BJ (cell line): ENCODE measurements around the gene SETSIP. TPM values are rescaled to one million over a fixed set of nuclear protein-coding genes. Genes with fewer than 3 reads are reported as not detected.
A peak's percentile ranks its signal among the peaks of the same experiment; 100 is the strongest.

Experiments used
- CTCF ChIA-PET: fragments of 350-600 bp; formaldehyde crosslinking; extraction: SDS; loops from one replicate; lab custom pipeline; 2021; ENCODE audit warnings: antibody characterized with exemption, inconsistent platforms; lab: Yijun Ruan, JAX
- POLR2A ChIA-PET: fragments of 300-600 bp; sonication (Branson Sonifier 250); formaldehyde crosslinking; extraction: SDS; loops from one replicate; lab custom pipeline; 2021; ENCODE audit warnings: antibody characterized with exemption; lab: Charles Lee
- DNase-seq: peaks from one replicate; pipeline ENCODE4 v3.0.0-alpha.2; 2011; ENCODE audit warnings: low read depth
- H3K27me3 ChIP-seq: 2 replicates; pipeline ENCODE4 v1.6.0; 2011; ENCODE audit warnings: low read length; ENCODE audit not compliant: control insufficient read depth, insufficient read depth
- H3K36me3 ChIP-seq: 2 replicates; pipeline ENCODE4 v1.5.1; 2011; ENCODE audit warnings: low read length; ENCODE audit not compliant: control insufficient read depth, insufficient read depth
- H3K4me3 ChIP-seq: 2 replicates; pipeline ENCODE4 v1.5.1; 2011; ENCODE audit warnings: low read depth, mild to moderate bottlenecking, control low read depth, low read length
- polyA plus RNA-seq: library from polyadenylated mRNA; depleted of rRNA; stranded (reverse); fragments of >200 nt; gene quantifications from 2 replicates; pipeline ENCODE4 v1.2.3, GENCODE V29; 2011
- TF ChIP-seq, protein P1 (sequence below): IDR thresholded peaks from 2 replicates; pipeline ENCODE4 v1.5.1; 2011; ENCODE audit warnings: low read depth, mild to moderate bottlenecking, control low read depth, inconsistent platforms, low read length, moderate library complexity; ENCODE audit not compliant: insufficient read depth

Gene SETSIP
- polyA plus RNA-seq, 1 experiment: not detected

DNA sequence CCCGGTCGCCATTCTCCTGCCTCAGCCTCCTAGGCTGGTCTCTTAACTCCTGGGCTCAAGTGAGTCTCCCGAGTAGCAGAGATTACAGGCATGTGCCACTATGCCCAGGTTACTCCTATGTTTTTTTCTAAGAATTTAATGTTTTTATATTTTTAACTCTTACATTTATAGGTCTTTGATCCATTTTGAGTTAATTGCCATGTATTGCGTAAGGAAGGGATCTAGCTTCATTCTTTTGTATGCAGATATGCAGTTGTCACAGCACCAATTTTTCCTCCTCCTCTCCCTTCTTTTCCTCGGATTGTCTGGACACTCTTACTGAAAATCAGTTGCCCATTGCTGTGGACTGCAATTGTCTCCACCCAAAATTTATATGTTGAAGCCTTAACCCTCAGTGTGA is 16.4 kb upstream of the SETSIP start:
- DNase-seq: no peak
- no peaks in the 10 kb centered on the region for H3K36me3 ChIP-seq
- H3K4me3 ChIP-seq: no peak overlapping the region
- POLR2A ChIA-PET: no interaction called here
- TF ChIP-seq, protein P1, sequence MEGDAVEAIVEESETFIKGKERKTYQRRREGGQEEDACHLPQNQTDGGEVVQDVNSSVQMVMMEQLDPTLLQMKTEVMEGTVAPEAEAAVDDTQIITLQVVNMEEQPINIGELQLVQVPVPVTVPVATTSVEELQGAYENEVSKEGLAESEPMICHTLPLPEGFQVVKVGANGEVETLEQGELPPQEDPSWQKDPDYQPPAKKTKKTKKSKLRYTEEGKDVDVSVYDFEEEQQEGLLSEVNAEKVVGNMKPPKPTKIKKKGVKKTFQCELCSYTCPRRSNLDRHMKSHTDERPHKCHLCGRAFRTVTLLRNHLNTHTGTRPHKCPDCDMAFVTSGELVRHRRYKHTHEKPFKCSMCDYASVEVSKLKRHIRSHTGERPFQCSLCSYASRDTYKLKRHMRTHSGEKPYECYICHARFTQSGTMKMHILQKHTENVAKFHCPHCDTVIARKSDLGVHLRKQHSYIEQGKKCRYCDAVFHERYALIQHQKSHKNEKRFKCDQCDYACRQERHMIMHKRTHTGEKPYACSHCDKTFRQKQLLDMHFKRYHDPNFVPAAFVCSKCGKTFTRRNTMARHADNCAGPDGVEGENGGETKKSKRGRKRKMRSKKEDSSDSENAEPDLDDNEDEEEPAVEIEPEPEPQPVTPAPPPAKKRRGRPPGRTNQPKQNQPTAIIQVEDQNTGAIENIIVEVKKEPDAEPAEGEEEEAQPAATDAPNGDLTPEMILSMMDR: no peak
- CTCF ChIA-PET: no interaction called here
- H3K27me3 ChIP-seq: no peaks in the 10 kb centered on the region

DNA sequence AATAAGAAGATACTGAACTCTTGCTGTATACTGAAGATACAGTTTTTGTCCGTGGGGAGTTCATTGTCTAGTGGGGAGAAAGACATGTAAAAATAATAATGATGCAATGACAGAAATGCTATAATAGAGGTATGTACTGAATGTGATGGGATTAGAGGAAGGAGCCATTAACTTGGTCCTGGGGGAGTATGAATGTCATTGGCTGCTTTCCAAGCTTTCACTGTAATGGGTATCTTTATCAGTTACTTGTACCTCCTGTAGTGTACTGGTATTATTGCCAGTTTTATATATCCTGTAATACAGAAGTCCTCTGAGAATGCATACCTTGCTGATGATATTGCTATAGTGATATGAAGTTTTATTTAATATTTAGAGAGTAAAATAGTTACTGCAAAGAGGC is 12.3 kb upstream of the SETSIP start:
- TF ChIP-seq, protein P1: no peak
- Histone ChIP-seq H3K27me3 (no peaks in the 10 kb centered on the region), H3K4me3 (no peak overlapping the region), H3K36me3 (no peaks in the 10 kb centered on the region)
- CTCF ChIA-PET: no interaction called here
- POLR2A ChIA-PET: no interaction called here
- DNase-seq: no peak

DNA sequence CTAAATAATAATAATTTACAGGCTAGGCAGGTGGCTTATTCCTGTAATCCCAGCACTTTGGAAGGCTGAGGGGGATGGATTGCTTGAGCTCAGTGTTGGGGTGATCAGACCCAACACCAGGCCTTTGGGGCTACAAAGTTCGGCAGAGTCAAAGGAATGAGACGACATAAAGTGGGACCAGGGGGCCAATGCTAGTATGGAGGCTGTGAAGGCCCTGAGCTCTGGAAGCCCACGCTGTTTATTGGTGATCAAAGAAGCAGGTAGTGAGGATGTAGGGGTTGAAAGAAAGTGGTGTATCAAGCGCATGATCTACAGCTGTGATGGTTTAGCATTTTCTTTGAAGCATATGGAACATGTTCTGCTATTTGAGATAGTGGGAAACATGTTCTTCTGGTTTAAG is 10.5 kb upstream of the SETSIP start:
- POLR2A ChIA-PET: no interaction called here

DNA sequence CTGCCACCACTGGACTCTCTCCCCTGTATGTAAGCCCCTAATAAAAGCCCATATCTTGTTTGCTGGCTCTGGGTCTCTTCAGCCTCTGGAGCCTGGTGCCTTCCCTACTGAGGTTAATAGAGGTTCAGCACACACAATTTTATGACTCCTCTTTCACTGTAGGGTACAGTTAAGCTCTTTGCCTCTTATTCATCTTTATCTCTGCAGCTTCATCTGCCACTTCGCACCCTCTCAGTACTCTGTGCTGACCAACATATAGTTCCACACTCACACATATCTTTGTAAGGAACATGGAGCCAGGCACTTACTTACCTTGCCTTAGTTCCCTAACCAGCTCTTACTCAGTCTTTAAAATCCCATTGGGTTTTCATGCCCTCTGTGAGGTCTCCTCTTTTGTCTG is 9.4 kb upstream of the SETSIP start:
- POLR2A ChIA-PET: no interaction called here
- Histone ChIP-seq H3K27me3 (no peaks in the 10 kb centered on the region), H3K4me3 (no peak overlapping the region), H3K36me3 (no peaks in the 10 kb centered on the region)
- CTCF ChIA-PET: no interaction called here
- TF ChIP-seq, protein P1: no peak
- no peak for DNase-seq

More for the DNA sequence above, 10.5 kb upstream of the SETSIP start:
- Histone ChIP-seq H3K36me3 (no peaks in the 10 kb centered on the region), H3K4me3 (no peak overlapping the region), H3K27me3 (no peaks in the 10 kb centered on the region)
- CTCF ChIA-PET: no interaction called here
- DNase-seq: no peak
- TF ChIP-seq, protein P1: no peak

DNA sequence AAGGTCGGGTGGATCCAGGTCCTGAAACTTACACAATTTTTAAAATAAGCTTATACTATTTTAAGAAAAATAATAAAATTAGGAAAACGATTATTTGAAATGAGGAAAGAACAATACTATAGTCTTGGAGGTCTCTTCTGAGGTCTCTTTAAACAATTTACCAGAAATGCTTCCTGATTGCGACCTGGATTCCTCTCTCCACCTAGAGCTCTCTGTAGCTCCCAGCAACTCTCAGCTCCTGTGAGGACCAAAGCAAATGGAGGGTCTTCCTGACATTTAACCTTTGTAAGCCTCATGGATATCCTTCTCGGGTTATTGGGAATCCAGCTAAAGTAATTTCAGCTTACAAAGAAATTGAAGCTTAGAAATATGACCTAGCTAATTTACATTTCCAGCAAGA is 5.8 kb upstream of the SETSIP start:
- Histone ChIP-seq H3K27me3 (no peaks in the 10 kb centered on the region), H3K4me3 (peak overlapping the region; percentile 90), H3K36me3 (no peaks in the 10 kb centered on the region)
- TF ChIP-seq, protein P1: no peak
- DNase-seq: no peak
- ChIA-PET CTCF (interaction anchor here (1.4 kb wide), 1 partner anchor 18 kb away, joined by 3 read pairs; no protein-coding TSS in a partner anchor), POLR2A (no interaction called here)
